ENCODE data around the gene TCTA.
A peak's percentile ranks its signal among the peaks of the same experiment; 100 is the strongest.

GRCh38 chr3:49422379-49423248, 10.4 kb downstream of the TCTA start, which contains the start of gene AMT:
- no peak for TF ChIP-seq FOSL1 (tag; conservative IDR thresholded peaks at IDR 0.05)
- no peak for TF ChIP-seq KDM1A (IDR thresholded peaks at IDR 0.05)
- no peak for TF ChIP-seq EZH2 (IDR thresholded peaks at IDR 0.05; ENCODE audit: borderline replicate concordance, low read depth, low read length)
- peak; percentile 51 for TF ChIP-seq POLR2G (IDR thresholded peaks at IDR 0.05; ENCODE audit: low read depth, low read length)
- no peak for TF ChIP-seq REST (IDR thresholded peaks at IDR 0.05; ENCODE audit: borderline replicate concordance)
- TF ChIP-seq REST (CRISPR knock-in tag; IDR thresholded peaks at IDR 0.05; ENCODE audit: low read depth), result no peak
- TF ChIP-seq U2AF2 (optimal IDR thresholded peaks at IDR 0.05; ENCODE audit: low read depth, low read length), result no peak
- TF ChIP-seq FOS (IDR thresholded peaks at IDR 0.05; ENCODE audit: extremely low read depth, insufficient read length), result no peak
- no peak for TF ChIP-seq YY1 (IDR thresholded peaks at IDR 0.05; ENCODE audit: borderline replicate concordance in 1 of 3, control insufficient read depth in 1 of 3, extremely low read depth in 1 of 3, insufficient read depth in 3 of 3, insufficient read length in 1 of 3, insufficient replicate concordance in 2 of 3, low read depth in 1 of 3, low read length in 2 of 3)
- TF ChIP-seq ZNF212 (CRISPR knock-in tag; IDR thresholded peaks at IDR 0.05), result no peak
- no peak for TF ChIP-seq ARID3A (IDR thresholded peaks at IDR 0.05; ENCODE audit: borderline replicate concordance, low read depth, low read length)
- TF ChIP-seq THAP12 (CRISPR knock-in tag; IDR thresholded peaks at IDR 0.05), result no peak
- no peak for TF ChIP-seq NR4A1 (CRISPR knock-in tag; IDR thresholded peaks at IDR 0.05)
- TF ChIP-seq NR4A1 (tag; IDR thresholded peaks at IDR 0.05), result no peak
- TF ChIP-seq CTCF (IDR thresholded peaks at IDR 0.05 in 2 of 3, conservative IDR thresholded peaks at IDR 0.05 in 1 of 3; ENCODE audit: insufficient read depth in 2 of 3, low read depth in 1 of 3, low read length in 3 of 3), result no peak
- no peak for TF ChIP-seq L3MBTL2 (IDR thresholded peaks at IDR 0.05)

Measured in K562 (cell line).